ENCODE measurements around the gene UGT1A3. TPM values are rescaled to one million over a fixed set of nuclear protein-coding genes. Genes with fewer than 3 reads are reported as not detected.

The UGT1A3 gene
- total and polyA plus RNA-seq, 10 of the 15 experiments (the other 5 are each of a cell fraction or from before 2014, with no cell fraction given) = not detected

- Histone ChIP-seq H3K4me2 (ENCODE audit: control insufficient read depth, insufficient read depth) (no peak overlapping the region), H4K20me1 (ENCODE audit: control insufficient read depth, insufficient read depth) (no peaks in the 10 kb centered on the region), H3K9me3 (replicated peaks; ENCODE audit: control insufficient read depth, insufficient read depth, low read length) (no peaks in the 10 kb centered on the region; the same call in 1 of the 3 replicates), H3K36me3 (ENCODE audit: control insufficient read depth in 2 of 2, insufficient read depth in 2 of 2, low read length in 1 of 2) (no peaks in the 10 kb centered on the region), H3K27me3 (replicated peaks in 1 of 2; ENCODE audit: control insufficient read depth in 2 of 2, insufficient read depth in 2 of 2, low read length in 1 of 2) (peaks cover 0 to 4% of the 10 kb centered on the region in 2 experiments; a peak in 1 of 4 replicates), H3K27ac (ENCODE audit: control insufficient read depth, insufficient read depth) (no peak overlapping the region), H3K4me3 (no peak overlapping the region), H2AFZ (ENCODE audit: control insufficient read depth, low read depth, low read length) (no peak overlapping the region), H3K79me2 (ENCODE audit: control insufficient read depth, insufficient read depth, low read length) (no peaks in the 10 kb centered on the region), H3K9ac (ENCODE audit: control insufficient read depth, insufficient read depth, low read length) (no peak overlapping the region), H3K4me1 (ENCODE audit: control insufficient read depth, insufficient read depth, low read length) (no peaks in the 10 kb centered on the region)
- RAD21 ChIA-PET (ENCODE audit: unreplicated experiment) = interaction anchor here (0.6 to 1.6 kb wide), 4 partner anchors 20 to 307 kb away, joined by 3 to 4 read pairs (median 4); no protein-coding TSS in a partner anchor
- in situ Hi-C loops (cut with MboI) (no loop called here), intact Hi-C loops (cut with micrococcal nuclease; ENCODE audit: unreplicated experiment) (loop anchor here (1.0 to 10.0 kb wide), 3 partner anchors 227 to 307 kb away; no protein-coding TSS in a partner anchor)
- BruUV-seq (replicated peaks) = no TSS peak
- WGBS (ENCODE audit: insufficient coverage, insufficient replicate concordance, low lambda C conversion rate, missing lambda C conversion rate) = 12% methylated on average over 11 of the region's 11 CpGs
- DNase-seq (ENCODE audit: low read depth, low spot score) (peak; percentile 1), ATAC-seq (peak; percentile 96), FAIRE-seq (peak; percentile 81)
- SMC1A ChIA-PET (ENCODE audit: uncharacterized antibody, unreplicated experiment) = interaction anchor here (2.2 kb wide), 1 partner anchor 306 kb away, joined by 10 read pairs; no protein-coding TSS in a partner anchor
- CTCF ChIA-PET = interaction anchor here (0.5 to 2.0 kb wide), 16 partner anchors 16 to 1540 kb away, joined by 3 to 10 read pairs (median 3); no protein-coding TSS in a partner anchor
- POLR2A ChIA-PET = no interaction called here
- TF ChIP-seq ZNF24 (IDR thresholded peaks at IDR 0.05) (no peak), USF2 (IDR thresholded peaks at IDR 0.05; ENCODE audit: borderline replicate concordance, low read depth, low read length) (no peak), TCF3 (IDR thresholded peaks at IDR 0.05; ENCODE audit: borderline replicate concordance, insufficient read depth, low read depth, low read length) (no peak), ATF3 (IDR thresholded peaks at IDR 0.05; ENCODE audit: borderline replicate concordance, extremely low read depth, low read depth, low read length) (no peak), EP300 (IDR thresholded peaks at IDR 0.05; ENCODE audit: borderline replicate concordance in 1 of 2, control insufficient read depth in 1 of 2, low read depth in 2 of 2, low read length in 2 of 2) (no peak), ZBED1 (IDR thresholded peaks at IDR 0.05; ENCODE audit: borderline replicate concordance) (no peak), JUND (IDR thresholded peaks at IDR 0.05; ENCODE audit: low read depth, low read length) (no peak), SUZ12 (IDR thresholded peaks at IDR 0.05; ENCODE audit: unreplicated experiment) (no peak), RAD21 (IDR thresholded peaks at IDR 0.05; ENCODE audit: insufficient read depth, low read depth, low read length) (peak; percentile 83), HSF1 (IDR thresholded peaks at IDR 0.05; ENCODE audit: low read depth, low read length) (no peak), YY1 (IDR thresholded peaks at IDR 0.05; ENCODE audit: low read depth, low read length) (peak; percentile 51; the same call in 1 of the 2 replicates), POU2F2 (IDR thresholded peaks at IDR 0.05; ENCODE audit: borderline replicate concordance, low read depth, low read length) (no peak), NR2F1 (conservative IDR thresholded peaks at IDR 0.05) (no peak), NR2C2 (IDR thresholded peaks at IDR 0.05; ENCODE audit: borderline replicate concordance, control insufficient read depth, insufficient read length, low read depth) (no peak), SMC3 (IDR thresholded peaks at IDR 0.05; ENCODE audit: borderline replicate concordance, low read length) (peak; percentile 76)
- TF ChIP-seq, protein P1, sequence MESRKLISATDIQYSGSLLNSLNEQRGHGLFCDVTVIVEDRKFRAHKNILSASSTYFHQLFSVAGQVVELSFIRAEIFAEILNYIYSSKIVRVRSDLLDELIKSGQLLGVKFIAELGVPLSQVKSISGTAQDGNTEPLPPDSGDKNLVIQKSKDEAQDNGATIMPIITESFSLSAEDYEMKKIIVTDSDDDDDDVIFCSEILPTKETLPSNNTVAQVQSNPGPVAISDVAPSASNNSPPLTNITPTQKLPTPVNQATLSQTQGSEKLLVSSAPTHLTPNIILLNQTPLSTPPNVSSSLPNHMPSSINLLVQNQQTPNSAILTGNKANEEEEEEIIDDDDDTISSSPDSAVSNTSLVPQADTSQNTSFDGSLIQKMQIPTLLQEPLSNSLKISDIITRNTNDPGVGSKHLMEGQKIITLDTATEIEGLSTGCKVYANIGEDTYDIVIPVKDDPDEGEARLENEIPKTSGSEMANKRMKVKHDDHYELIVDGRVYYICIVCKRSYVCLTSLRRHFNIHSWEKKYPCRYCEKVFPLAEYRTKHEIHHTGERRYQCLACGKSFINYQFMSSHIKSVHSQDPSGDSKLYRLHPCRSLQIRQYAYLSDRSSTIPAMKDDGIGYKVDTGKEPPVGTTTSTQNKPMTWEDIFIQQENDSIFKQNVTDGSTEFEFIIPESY (IDR thresholded peaks at IDR 0.05) = no peak
These were observed 17.4 kb upstream of the UGT1A3 start for GRCh38 chr2:233711312-233712008.

Data from GM12878 (cell line).